ENCODE results near the gene ARL10.

ARL10 gene

DNA sequence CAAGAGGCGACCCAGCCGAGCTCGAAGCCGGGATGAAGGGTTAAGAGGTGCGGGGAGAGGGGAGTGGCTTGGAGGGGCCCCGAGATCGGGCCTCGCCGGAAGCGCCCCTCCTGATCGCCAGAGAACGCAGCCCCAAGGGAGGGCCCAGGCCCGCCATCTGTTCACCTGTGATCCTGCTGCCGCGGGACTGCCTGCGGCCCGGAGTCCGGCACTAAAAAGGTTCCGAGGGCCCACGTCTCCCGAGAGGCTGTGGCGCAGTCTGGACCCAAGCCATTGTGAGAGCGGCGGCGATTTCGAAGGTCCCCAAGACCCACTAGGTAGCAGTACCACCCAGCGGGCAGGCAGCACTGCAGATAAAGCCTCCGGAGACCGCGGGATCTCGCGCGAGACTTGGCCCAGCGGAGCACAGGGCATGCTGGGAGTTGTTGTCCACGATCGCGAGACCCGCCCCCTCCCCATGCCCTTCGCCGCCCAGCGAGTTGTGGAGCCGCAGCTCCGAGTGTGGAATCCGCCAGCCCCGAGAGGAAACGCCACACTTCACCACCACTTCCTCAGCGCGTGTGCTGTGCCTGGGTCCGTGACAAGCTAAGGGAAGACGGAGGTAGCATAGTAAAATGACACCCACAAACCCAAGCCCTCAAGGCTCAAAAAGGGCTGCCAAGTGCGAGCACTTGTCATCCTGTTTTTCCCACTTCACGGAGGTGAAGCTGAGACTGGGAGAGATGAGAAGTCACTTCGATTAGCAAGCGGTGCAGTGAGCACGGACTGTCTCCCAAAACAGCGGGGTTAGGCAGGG lies 3.7 kb upstream of the ARL10 start, which contains the start of gene KIAA1191 (continued):
- peak; percentile 21; the same call in 1 of the 2 replicates for TF ChIP-seq ZNF558 (tag by site-specific recombination; IDR thresholded peaks at IDR 0.05)
- TF ChIP-seq, protein P1, sequence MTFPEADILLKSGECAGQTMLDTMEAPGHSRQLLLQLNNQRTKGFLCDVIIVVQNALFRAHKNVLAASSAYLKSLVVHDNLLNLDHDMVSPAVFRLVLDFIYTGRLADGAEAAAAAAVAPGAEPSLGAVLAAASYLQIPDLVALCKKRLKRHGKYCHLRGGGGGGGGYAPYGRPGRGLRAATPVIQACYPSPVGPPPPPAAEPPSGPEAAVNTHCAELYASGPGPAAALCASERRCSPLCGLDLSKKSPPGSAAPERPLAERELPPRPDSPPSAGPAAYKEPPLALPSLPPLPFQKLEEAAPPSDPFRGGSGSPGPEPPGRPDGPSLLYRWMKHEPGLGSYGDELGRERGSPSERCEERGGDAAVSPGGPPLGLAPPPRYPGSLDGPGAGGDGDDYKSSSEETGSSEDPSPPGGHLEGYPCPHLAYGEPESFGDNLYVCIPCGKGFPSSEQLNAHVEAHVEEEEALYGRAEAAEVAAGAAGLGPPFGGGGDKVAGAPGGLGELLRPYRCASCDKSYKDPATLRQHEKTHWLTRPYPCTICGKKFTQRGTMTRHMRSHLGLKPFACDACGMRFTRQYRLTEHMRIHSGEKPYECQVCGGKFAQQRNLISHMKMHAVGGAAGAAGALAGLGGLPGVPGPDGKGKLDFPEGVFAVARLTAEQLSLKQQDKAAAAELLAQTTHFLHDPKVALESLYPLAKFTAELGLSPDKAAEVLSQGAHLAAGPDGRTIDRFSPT (tag by site-specific recombination; IDR thresholded peaks at IDR 0.05), result peak; percentile 97
- TF ChIP-seq RBAK (tag by site-specific recombination; IDR thresholded peaks at IDR 0.05), result no peak
- TF ChIP-seq ZNF157 (tag by site-specific recombination; IDR thresholded peaks at IDR 0.05), result no peak
- peak; percentile 71 for TF ChIP-seq ZFHX2 (tag by site-specific recombination; conservative IDR thresholded peaks at IDR 0.05)
- TF ChIP-seq KLF16 (tag by site-specific recombination; IDR thresholded peaks at IDR 0.05), result no peak; the same call in none of the 2 replicates
- TF ChIP-seq PRDM1 (tag by site-specific recombination; IDR thresholded peaks at IDR 0.05), result 0 out of 2 replicates have a peak, but pooled peaks have one; percentile 25
- TF ChIP-seq ZNF658 (tag by site-specific recombination; IDR thresholded peaks at IDR 0.05), result no peak
- TF ChIP-seq ZBTB1 (tag by site-specific recombination; IDR thresholded peaks at IDR 0.05), result no peak
- TF ChIP-seq, protein P2, sequence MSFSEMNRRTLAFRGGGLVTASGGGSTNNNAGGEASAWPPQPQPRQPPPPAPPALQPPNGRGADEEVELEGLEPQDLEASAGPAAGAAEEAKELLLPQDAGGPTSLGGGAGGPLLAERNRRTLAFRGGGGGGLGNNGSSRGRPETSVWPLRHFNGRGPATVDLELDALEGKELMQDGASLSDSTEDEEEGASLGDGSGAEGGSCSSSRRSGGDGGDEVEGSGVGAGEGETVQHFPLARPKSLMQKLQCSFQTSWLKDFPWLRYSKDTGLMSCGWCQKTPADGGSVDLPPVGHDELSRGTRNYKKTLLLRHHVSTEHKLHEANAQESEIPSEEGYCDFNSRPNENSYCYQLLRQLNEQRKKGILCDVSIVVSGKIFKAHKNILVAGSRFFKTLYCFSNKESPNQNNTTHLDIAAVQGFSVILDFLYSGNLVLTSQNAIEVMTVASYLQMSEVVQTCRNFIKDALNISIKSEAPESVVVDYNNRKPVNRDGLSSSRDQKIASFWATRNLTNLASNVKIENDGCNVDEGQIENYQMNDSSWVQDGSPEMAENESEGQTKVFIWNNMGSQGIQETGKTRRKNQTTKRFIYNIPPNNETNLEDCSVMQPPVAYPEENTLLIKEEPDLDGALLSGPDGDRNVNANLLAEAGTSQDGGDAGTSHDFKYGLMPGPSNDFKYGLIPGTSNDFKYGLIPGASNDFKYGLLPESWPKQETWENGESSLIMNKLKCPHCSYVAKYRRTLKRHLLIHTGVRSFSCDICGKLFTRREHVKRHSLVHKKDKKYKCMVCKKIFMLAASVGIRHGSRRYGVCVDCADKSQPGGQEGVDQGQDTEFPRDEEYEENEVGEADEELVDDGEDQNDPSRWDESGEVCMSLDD (tag by site-specific recombination; IDR thresholded peaks at IDR 0.05), result 0 out of 2 replicates have a peak, but pooled peaks have one; percentile 58
- TF ChIP-seq KLF7 (tag by site-specific recombination; IDR thresholded peaks at IDR 0.05; ENCODE audit: borderline replicate concordance), result no peak; the same call in 1 of the 2 replicates
- no peak; the same call in 1 of the 2 replicates for TF ChIP-seq REPIN1 (tag by site-specific recombination; IDR thresholded peaks at IDR 0.05; ENCODE audit: low read depth)
- TF ChIP-seq ZNF37A (tag by site-specific recombination; IDR thresholded peaks at IDR 0.05), result no peak
- TF ChIP-seq, protein P3, sequence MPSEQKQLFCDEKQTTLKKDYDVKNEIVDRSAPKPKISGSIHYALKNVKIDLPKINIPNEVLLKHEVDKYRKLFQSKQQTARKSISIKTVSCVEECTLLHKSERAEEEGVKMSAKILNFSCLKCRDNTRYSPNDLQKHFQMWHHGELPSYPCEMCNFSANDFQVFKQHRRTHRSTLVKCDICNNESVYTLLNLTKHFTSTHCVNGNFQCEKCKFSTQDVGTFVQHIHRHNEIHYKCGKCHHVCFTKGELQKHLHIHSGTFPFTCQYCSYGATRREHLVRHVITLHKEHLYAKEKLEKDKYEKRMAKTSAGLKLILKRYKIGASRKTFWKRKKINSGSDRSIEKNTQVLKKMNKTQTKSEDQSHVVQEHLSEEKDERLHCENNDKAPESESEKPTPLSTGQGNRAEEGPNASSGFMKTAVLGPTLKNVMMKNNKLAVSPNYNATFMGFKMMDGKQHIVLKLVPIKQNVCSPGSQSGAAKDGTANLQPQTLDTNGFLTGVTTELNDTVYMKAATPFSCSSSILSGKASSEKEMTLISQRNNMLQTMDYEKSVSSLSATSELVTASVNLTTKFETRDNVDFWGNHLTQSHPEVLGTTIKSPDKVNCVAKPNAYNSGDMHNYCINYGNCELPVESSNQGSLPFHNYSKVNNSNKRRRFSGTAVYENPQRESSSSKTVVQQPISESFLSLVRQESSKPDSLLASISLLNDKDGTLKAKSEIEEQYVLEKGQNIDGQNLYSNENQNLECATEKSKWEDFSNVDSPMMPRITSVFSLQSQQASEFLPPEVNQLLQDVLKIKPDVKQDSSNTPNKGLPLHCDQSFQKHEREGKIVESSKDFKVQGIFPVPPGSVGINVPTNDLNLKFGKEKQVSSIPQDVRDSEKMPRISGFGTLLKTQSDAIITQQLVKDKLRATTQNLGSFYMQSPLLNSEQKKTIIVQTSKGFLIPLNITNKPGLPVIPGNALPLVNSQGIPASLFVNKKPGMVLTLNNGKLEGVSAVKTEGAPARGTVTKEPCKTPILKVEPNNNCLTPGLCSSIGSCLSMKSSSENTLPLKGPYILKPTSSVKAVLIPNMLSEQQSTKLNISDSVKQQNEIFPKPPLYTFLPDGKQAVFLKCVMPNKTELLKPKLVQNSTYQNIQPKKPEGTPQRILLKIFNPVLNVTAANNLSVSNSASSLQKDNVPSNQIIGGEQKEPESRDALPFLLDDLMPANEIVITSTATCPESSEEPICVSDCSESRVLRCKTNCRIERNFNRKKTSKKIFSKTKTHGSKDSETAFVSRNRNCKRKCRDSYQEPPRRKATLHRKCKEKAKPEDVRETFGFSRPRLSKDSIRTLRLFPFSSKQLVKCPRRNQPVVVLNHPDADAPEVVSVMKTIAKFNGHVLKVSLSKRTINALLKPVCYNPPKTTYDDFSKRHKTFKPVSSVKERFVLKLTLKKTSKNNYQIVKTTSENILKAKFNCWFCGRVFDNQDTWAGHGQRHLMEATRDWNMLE (tag by site-specific recombination; conservative IDR thresholded peaks at IDR 0.05; ENCODE audit: low read depth), result 0 out of 2 replicates have a peak, but pooled peaks have one; percentile 22
- TF ChIP-seq ZFP41 (tag by site-specific recombination; IDR thresholded peaks at IDR 0.05; ENCODE audit: borderline replicate concordance), result no peak
- no peak for TF ChIP-seq ZNF626 (tag by site-specific recombination; IDR thresholded peaks at IDR 0.05)
- peak; percentile 46; the same call in 1 of the 2 replicates for TF ChIP-seq YY2 (tag by site-specific recombination; IDR thresholded peaks at IDR 0.05)
- no peak for TF ChIP-seq GLI2 (tag by site-specific recombination; IDR thresholded peaks at IDR 0.05; ENCODE audit: borderline replicate concordance, low read depth)
- peak; percentile 68 for TF ChIP-seq KLF1 (tag by site-specific recombination; IDR thresholded peaks at IDR 0.05)
- TF ChIP-seq HOXD13 (CRISPR knock-in tag; IDR thresholded peaks at IDR 0.05; ENCODE audit: borderline replicate concordance), result 0 out of 2 replicates have a peak, but pooled peaks have one; percentile 0
- no peak for TF ChIP-seq ZNF169 (tag by site-specific recombination; IDR thresholded peaks at IDR 0.05)
- TF ChIP-seq ZNF146 (tag by site-specific recombination; IDR thresholded peaks at IDR 0.05), result peak; percentile 36; the same call in 1 of the 2 replicates
- TF ChIP-seq ZFP69B (tag by site-specific recombination; IDR thresholded peaks at IDR 0.05), result peak; percentile 42; the same call in 1 of the 2 replicates
- TF ChIP-seq ZSCAN16 (tag by site-specific recombination; IDR thresholded peaks at IDR 0.05), result no peak
- TF ChIP-seq ZNF585B (tag by site-specific recombination; IDR thresholded peaks at IDR 0.05), result 0 out of 2 replicates have a peak, but pooled peaks have one; percentile 5
- TF ChIP-seq, protein P4, sequence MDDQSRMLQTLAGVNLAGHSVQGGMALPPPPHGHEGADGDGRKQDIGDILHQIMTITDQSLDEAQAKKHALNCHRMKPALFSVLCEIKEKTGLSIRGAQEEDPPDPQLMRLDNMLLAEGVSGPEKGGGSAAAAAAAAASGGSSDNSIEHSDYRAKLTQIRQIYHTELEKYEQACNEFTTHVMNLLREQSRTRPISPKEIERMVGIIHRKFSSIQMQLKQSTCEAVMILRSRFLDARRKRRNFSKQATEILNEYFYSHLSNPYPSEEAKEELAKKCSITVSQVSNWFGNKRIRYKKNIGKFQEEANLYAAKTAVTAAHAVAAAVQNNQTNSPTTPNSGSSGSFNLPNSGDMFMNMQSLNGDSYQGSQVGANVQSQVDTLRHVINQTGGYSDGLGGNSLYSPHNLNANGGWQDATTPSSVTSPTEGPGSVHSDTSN (CRISPR knock-in tag; IDR thresholded peaks at IDR 0.05), result no peak
- TF ChIP-seq ZNF776 (tag by site-specific recombination; IDR thresholded peaks at IDR 0.05; ENCODE audit: borderline replicate concordance), result no peak
- no peak for TF ChIP-seq ZNF560 (tag by site-specific recombination; IDR thresholded peaks at IDR 0.05; ENCODE audit: borderline replicate concordance)
- TF ChIP-seq ZNF610 (tag by site-specific recombination; IDR thresholded peaks at IDR 0.05; ENCODE audit: borderline replicate concordance), result 0 out of 2 replicates have a peak, but pooled peaks have one; percentile 74

All from HEK293 (cell line).